H1 (cell line): ENCODE measurements around the gene GOLGA6C. TPM values are rescaled to one million over a fixed set of nuclear protein-coding genes. Genes with fewer than 3 reads are reported as not detected.

Experiments used
- CBX8 ChIP-seq: fragments of 300-800, 300-1000 bp; sonication (generic); IDR thresholded peaks from 2 replicates; pipeline ENCODE4 v1.7.1; 2016; ENCODE audit warnings: low read depth, low read length, borderline replicate concordance
- CHD7 ChIP-seq: fragments of 300-600 bp; sonication (generic); IDR thresholded peaks from 2 replicates; pipeline ENCODE4 v1.7.1; 2012; ENCODE audit warnings: low read length, moderate library complexity, mild to moderate bottlenecking, inconsistent platforms; ENCODE audit not compliant: insufficient replicate concordance
- CTCF ChIP-seq, 3 experiments: IDR thresholded peaks; 1 replicate in 2 of 3; 2 replicates in 1 of 3; pipeline versions ENCODE4 v1.5.1 to v1.6.1; 2011; ENCODE audit warnings: low read length in 3 of 3, mild to moderate bottlenecking in 3 of 3, inconsistent platforms in 2 of 3, low read depth in 1 of 3, moderate library complexity in 1 of 3; ENCODE audit not compliant: insufficient read depth in 1 of 3; ENCODE audit errors: control extremely low read depth in 1 of 3
- MAX ChIP-seq: IDR thresholded peaks from 2 replicates; pipeline ENCODE4 v1.6.1; 2012; ENCODE audit warnings: inconsistent platforms
- POLR2AphosphoS5 ChIP-seq: IDR thresholded peaks from 2 replicates; pipeline ENCODE4 v1.6.1; 2011; ENCODE audit warnings: low read depth, low read length
- RBBP5 ChIP-seq: IDR thresholded peaks from 2 replicates; pipeline ENCODE4 v1.7.1; 2012; ENCODE audit warnings: low read depth, mild to moderate bottlenecking, inconsistent platforms, low read length, moderate library complexity, borderline replicate concordance
- SIRT6 ChIP-seq: IDR thresholded peaks from one replicate; pipeline ENCODE4 v1.7.1; 2012; ENCODE audit warnings: low read length, inconsistent platforms
- SIX5 ChIP-seq: IDR thresholded peaks from 2 replicates; pipeline ENCODE4 v1.6.1; 2011; ENCODE audit warnings: mild to moderate bottlenecking, low read depth, low read length
- polyA plus RNA-seq, 7 experiments: library from polyadenylated mRNA; depleted of rRNA in 3 of 7; stranded (reverse) in 5 of 7; unstranded in 2 of 7; fragments of >200 nt in 5 of 7; fragments of 200-250 nt in 2 of 7; gene quantifications; 1 replicate in 5 of 7; 2 replicates in 1 of 7; 4 replicates in 1 of 7; pipeline versions ENCODE4 v1.2.1 to v1.2.3, GENCODE V29; 2011 to 2013; ENCODE audit warnings: missing spikeins in 2 of 7, mixed read lengths in 2 of 7
- total RNA-seq: library from RNA; stranded (reverse); fragmentation: NEBNext Ultra II Directional; extraction: Animal tissue kit (Norgen Biotek cat#: 25700); gene quantifications from 2 replicates; pipeline ENCODE4 v1.2.1, GENCODE V29; 2021

The GOLGA6C gene
- total and polyA plus RNA-seq, 2 of the 8 experiments (the other 6 are each of a cell fraction or from before 2014, with no cell fraction given), result 0.14 to 0.35 TPM

GRCh38 chr15:75235051-75235673, 23.0 kb upstream of the GOLGA6C start (continued):
- TF ChIP-seq CHD7, result no peak
- no peak for TF ChIP-seq CBX8
- TF ChIP-seq MAX, result no peak
- no peak for TF ChIP-seq RBBP5
- TF ChIP-seq CTCF (IDR thresholded peaks at IDR 0.05; ENCODE audit: control extremely low read depth in 1 of 3, insufficient read depth in 1 of 3, low read depth in 1 of 3, low read length in 3 of 3), result no peak
- no peak for TF ChIP-seq POLR2AphosphoS5
- no peak for TF ChIP-seq SIX5
- TF ChIP-seq SIRT6, result no peak
